ENCODE data around the gene LEMD1.
"Not testable (repeated sequence)": the region's sequence is repeated elsewhere in the genome, so short reads cannot be mapped to it uniquely, and the experiment has no call there.

The LEMD1 gene

DNA sequence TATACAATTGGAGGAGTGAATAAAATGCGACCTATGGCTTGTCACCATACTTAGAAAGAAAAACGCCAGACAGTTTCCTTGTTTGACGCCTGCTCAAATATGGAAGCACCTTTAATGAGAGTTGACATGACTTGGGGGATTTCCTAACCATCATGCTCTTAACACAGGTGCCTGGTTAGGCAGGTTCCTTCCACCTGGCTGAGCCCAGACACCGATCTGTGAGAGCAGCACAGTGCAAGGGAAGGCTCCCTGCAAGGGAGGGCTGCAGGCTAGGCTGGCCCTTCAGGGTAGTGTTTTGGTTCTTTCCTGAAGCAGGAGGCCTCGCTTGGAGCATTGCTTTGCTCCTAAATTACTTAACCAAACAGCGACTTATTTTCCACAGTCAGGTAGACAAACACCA lies 40.6 kb downstream of the LEMD1 start:
- no peak overlapping the region for H3K27ac Mint-ChIP-seq
- H3K4me1 Mint-ChIP-seq = no peaks in the 10 kb centered on the region
- peaks cover 2% of the 10 kb centered on the region for H3K27me3 Mint-ChIP-seq
- no peak overlapping the region for H3K4me3 Mint-ChIP-seq
- no peaks in the 10 kb centered on the region for H3K9me3 Mint-ChIP-seq
- no peaks in the 10 kb centered on the region for H3K36me3 Mint-ChIP-seq

DNA sequence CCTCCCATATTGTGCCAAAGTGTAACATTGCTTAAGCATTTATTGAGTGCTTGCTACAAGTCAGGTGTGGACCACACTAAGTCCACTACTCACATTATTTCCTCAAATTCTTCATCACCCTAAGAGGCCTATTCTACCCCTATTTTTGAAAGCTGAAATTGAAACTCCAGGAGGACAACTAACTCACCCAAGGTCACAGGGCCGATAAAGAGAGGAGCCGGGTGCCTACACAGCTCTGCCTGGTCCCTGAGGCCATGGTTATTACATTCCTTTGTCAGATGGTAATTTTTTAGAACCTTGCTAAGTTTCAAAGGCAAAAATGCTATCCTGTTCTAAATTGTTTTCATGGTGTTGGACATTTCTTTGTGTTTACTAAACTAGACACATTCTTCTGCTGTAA lies 41.0 kb downstream of the LEMD1 start:
- H3K36me3 Mint-ChIP-seq = no peaks in the 10 kb centered on the region
- H3K27ac Mint-ChIP-seq = no peak overlapping the region
- peaks cover 2% of the 10 kb centered on the region for H3K27me3 Mint-ChIP-seq
- no peak overlapping the region for H3K4me3 Mint-ChIP-seq
- H3K9me3 Mint-ChIP-seq = no peaks in the 10 kb centered on the region
- H3K4me1 Mint-ChIP-seq = peaks cover under 1% of the 10 kb centered on the region

DNA sequence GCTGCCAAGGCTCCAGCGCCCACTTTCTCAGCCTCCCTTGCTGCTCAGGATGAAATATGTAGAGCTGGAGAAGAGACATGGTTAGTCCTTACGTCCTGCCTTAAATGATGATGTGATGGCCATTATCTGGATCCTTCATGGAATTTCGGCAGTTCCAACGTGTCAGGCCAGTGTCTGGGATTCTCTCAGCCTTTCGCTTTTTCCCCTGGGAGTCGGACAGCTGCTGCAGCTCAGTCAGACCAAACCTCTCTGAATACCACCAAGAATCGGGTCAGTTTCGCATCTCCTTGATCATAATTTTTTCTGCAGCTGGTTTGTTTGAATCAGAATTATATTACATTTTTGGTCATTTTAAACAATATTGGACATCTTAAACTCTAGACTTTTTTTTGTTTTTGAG lies 42.8 kb downstream of the LEMD1 start:
- peaks cover 2% of the 10 kb centered on the region for H3K27me3 Mint-ChIP-seq
- no peaks in the 10 kb centered on the region for H3K36me3 Mint-ChIP-seq
- no peak overlapping the region for H3K27ac Mint-ChIP-seq
- no peak overlapping the region for H3K4me3 Mint-ChIP-seq
- H3K4me1 Mint-ChIP-seq = peaks cover 12% of the 10 kb centered on the region
- H3K9me3 Mint-ChIP-seq = no peaks in the 10 kb centered on the region

DNA sequence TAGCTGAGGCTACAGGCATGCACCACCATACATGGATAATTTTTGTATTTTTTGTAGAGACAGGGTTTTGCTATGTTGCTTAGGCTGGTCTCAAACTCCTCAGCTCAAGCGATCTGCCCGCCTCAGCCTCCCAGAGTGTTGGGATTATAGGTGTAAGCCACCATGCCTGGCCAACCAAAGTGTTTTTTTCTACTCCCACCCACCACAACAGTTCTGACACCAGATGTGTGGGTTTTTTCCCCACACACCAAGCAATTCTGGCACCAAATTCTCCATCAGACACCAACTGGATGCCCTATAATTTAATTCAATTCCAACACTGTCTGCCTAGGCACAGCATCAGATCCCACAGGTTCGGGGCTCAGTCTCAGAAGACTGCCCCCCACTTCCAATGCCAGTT lies 44.5 kb downstream of the LEMD1 start:
- Mint-ChIP-seq H3K27me3 (peaks cover 2% of the 10 kb centered on the region), H3K4me1 (peaks cover 20% of the 10 kb centered on the region), H3K27ac (no peak overlapping the region), H3K4me3 (no peak overlapping the region), H3K9me3 (no peaks in the 10 kb centered on the region), H3K36me3 (no peaks in the 10 kb centered on the region)

DNA sequence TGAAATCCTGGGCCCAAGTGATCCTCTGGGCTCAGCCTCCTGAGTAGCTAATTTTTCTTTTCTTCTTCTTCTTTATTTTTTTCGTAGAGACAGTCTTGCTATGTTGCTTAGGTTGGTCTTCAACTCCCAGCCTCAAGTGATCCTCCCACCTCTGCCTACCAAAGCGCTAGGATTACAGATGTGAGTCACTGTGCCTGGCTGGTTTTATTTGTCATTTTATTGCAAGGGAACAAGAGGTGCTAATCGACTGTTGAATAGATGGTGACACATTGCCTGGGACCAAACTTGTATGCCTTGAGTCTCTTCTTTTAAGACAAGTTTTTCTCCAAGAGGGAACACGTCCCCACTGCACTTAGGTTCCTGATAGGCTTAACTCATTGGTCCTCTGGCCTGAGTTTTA lies 45.1 kb downstream of the LEMD1 start:
- Mint-ChIP-seq H3K4me3 (no peak overlapping the region), H3K9me3 (no peaks in the 10 kb centered on the region), H3K27ac (no peak overlapping the region), H3K27me3 (peaks cover 2% of the 10 kb centered on the region), H3K36me3 (no peaks in the 10 kb centered on the region), H3K4me1 (peaks cover 20% of the 10 kb centered on the region)

DNA sequence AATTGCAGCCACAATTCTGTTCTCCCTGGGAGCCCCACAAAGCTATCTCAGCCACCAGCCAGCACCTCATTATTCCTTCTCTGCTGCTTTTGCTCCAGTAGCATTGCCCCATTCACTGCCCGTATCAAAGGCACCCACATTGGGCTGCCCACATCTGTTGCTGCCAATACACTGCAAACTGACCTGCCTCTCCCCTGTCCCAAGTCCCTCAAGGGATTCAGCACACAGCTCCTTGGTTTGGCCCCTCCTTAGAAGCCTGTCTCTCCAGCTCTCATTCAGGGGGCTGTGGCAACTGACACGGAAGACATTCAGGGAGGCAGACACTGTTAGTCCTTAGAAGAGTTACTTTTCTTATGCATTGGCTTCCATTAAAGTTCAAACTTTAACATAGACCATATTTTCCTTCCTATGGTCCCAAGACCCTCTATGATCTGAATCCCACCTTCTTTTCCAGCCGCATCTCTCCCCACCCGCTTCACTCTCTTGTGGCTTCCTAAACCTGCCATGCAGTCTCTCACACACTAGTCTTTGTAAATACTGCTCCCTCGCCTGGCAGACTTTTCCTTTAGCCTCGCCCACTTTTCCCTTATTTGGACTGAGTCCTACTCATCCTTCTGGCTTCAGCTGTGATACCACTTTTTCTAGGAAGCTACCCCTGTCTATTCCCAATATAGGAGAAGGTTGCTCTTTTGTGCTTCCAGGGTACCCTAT lies 45.9 kb downstream of the LEMD1 start:
- H3K27ac Mint-ChIP-seq = no peak overlapping the region
- H3K4me3 Mint-ChIP-seq = no peak overlapping the region
- peaks cover 2% of the 10 kb centered on the region for H3K27me3 Mint-ChIP-seq
- no peaks in the 10 kb centered on the region for H3K9me3 Mint-ChIP-seq
- H3K36me3 Mint-ChIP-seq = no peaks in the 10 kb centered on the region
- H3K4me1 Mint-ChIP-seq = peaks cover 20% of the 10 kb centered on the region

DNA sequence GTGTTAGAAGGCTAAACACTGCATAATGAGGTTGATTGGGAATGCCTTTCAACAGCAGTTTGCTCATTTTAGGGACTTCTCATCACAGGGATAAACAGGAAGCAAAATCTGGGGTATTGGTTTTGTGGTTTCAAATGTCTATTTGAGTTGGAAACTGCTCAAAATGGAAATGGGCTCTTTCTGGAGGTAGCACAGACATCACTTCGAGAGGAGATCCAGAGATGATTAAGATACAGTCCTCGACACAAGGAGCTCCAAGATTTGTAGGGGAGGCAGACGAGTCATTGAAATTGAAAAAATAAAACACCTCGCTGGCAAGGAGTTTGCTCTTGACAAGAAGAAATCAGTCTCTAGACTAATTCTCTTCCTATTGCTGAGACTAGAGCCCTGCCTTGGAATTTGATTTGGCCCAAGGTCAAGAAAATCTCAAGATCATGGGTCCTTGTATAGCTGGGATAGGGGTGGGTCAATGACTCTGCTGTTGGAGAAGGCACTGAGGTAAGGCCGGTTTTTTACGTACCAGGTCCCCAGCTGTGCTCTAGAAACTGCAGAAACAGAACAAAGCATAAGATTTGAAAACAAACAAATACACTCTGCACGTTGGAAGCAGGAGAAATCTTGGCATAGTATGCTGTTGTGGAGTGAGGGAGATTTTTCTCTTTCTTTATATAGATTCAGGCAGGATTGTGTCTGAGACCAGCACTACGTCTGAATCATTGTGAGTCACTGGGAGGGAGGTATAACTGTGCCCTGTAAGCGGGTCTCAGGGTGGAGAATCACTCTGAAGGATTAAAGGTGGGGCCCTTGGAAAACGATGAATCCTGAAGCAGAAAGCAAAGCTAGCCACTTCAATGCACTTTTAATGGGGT lies 47.4 kb downstream of the LEMD1 start:
- Mint-ChIP-seq H3K4me3 (no peak overlapping the region), H3K4me1 (peaks cover 20% of the 10 kb centered on the region), H3K36me3 (no peaks in the 10 kb centered on the region), H3K9me3 (no peaks in the 10 kb centered on the region), H3K27me3 (peaks cover 2% of the 10 kb centered on the region), H3K27ac (no peak overlapping the region)

DNA sequence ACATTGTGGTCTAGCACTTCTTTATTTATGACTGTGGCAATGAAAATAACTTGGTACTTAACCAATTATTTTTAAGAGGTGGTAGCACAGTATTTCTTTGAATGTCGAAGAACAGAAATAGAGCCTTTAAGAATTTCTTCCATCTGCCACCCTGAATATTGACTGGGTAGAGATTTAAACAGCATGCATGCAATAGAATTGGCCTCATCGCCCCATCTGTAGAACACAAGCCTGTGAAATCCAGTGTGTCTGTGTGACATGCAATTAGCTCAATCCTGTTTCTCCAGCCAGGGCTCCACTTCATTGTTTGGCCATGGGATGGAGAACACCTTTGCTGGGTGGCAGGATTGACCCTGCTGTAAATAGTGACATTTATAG lies 48.1 kb downstream of the LEMD1 start:
- H3K9me3 Mint-ChIP-seq = no peaks in the 10 kb centered on the region
- H3K27ac Mint-ChIP-seq = no peak overlapping the region
- no peaks in the 10 kb centered on the region for H3K27me3 Mint-ChIP-seq
- no peak overlapping the region for H3K4me3 Mint-ChIP-seq
- H3K36me3 Mint-ChIP-seq = no peaks in the 10 kb centered on the region
- peaks cover 20% of the 10 kb centered on the region for H3K4me1 Mint-ChIP-seq

DNA sequence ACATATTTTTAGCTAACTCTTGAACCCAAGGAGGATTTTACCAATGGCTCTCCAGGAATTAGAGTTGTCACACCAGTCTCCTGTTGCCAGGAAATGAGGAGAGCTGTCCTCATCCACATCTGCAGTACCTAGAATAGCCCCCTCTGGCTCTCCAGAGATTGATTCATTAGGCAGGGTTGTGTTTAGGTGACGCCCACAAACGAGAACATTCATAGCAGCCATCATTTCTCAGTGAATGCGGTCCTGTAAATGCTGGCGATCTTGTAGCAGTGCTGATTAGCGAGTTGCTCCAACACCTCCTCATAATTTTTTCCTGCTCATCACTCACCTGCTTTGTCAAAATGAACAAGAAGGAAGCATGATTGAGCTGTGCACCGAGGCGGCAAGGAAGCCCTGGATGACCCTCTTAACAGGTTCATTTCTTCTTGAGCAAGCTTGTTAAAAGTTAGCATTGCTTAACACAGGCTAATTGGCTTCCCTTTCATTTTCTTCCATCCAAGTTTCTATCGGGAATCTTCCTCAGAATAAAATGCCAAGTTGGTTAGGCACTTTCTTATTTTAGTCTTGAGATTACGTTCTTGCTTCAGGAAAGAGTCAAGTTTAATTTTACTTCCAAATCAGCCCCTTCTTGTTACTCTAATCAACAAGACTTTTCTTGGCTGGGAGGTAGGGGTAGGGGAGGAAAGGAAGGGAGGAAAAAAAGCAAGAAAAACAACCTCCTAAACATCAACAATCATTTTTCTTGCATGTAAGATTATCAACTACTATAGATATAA lies 48.6 kb downstream of the LEMD1 start:
- no peaks in the 10 kb centered on the region for H3K27me3 Mint-ChIP-seq
- H3K4me3 Mint-ChIP-seq = no peak overlapping the region
- no peak overlapping the region for H3K27ac Mint-ChIP-seq

DNA sequence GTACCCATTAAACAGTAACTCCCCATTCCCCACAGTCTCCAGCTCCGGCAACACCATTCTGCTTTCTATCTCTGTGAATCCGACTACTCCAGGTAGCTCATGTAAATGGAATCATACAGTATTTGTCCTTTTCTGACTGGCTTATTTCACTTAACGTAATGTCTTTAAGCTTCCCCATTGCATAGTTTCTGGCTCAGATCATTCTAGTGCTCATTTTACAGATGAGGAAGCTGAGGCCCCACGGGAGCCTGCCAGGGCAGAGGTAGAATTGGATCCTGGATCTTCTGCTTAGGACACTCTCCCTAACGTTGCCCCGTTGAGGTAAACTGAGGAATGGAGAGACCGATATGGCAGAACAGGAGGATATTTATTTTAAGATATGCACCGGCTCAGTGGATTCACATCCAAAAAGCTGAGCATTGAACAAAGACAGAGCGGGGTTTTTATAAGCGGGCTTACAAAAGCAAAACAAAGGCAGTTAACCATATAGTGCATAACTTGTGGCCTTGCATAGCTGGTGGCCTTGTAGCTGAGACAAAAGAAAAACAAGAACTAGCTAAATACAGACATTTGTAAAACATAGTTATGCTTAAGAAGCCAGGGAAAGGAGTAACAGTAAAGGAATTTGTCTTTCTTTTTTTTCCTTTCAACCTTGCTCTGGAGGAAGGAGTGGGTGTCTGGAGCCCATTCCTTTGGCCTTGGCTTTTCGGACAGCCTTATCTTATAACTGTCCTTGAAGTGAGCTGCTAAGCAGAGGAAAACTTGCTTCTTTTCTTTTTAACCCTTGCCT lies 49.8 kb downstream of the LEMD1 start:
- Mint-ChIP-seq H3K4me3 (no peak overlapping the region), H3K9me3 (no peaks in the 10 kb centered on the region), H3K4me1 (peaks cover 20% of the 10 kb centered on the region), H3K27me3 (no peaks in the 10 kb centered on the region), H3K36me3 (no peaks in the 10 kb centered on the region), H3K27ac (no peak overlapping the region)

More for the DNA sequence above, 48.6 kb downstream of the LEMD1 start:
- H3K9me3 Mint-ChIP-seq = no peaks in the 10 kb centered on the region
- H3K4me1 Mint-ChIP-seq = peaks cover 20% of the 10 kb centered on the region
- no peaks in the 10 kb centered on the region for H3K36me3 Mint-ChIP-seq

DNA sequence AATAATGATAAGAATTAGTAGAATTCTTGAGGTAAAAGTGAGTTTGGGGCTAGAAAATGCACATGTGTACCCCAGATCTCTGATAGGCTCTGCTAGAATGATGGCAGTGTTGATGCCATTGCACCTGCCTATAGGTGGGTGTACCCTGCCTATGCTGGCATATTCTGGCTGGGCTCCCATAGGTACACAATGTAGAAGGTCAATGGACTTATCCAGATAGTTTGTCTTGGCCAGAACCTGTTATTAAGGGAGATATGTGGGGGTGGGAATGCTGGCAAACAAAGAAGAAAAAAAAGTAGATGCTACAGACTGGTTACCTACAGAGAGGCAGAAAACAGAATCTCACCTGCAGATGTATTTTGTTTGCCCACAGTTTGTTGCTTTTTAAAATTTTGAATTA lies 51.1 kb downstream of the LEMD1 start:
- H3K4me3 Mint-ChIP-seq = no peak overlapping the region
- no peak overlapping the region for H3K27ac Mint-ChIP-seq
- no peaks in the 10 kb centered on the region for H3K9me3 Mint-ChIP-seq
- H3K36me3 Mint-ChIP-seq = no peaks in the 10 kb centered on the region
- H3K27me3 Mint-ChIP-seq = peaks cover 1% of the 10 kb centered on the region
- peaks cover 18% of the 10 kb centered on the region for H3K4me1 Mint-ChIP-seq

DNA sequence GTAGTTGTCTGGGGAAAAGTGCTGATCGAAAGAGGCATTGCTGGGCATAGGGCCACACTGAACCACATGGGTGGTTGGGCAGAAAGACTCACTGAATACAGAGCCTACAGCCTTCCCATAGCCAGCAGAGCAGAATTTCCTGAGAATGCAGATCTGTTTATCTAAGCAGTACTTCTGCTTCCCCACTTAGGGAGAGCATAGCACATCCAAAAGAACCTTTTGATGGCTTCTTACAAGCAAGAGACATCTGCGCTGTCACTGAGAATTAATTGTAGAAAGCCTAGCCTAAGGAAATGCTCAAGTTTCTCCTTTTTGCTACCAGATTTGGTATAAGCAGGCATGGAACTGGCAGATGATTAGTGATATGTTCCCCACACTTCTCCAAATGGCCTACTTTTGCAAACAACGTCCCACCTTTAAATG lies 52.1 kb downstream of the LEMD1 start:
- H3K27ac Mint-ChIP-seq = no peak overlapping the region
- peaks cover 1% of the 10 kb centered on the region for H3K27me3 Mint-ChIP-seq
- no peaks in the 10 kb centered on the region for H3K36me3 Mint-ChIP-seq
- peaks cover 14% of the 10 kb centered on the region for H3K4me1 Mint-ChIP-seq
- no peaks in the 10 kb centered on the region for H3K9me3 Mint-ChIP-seq
- no peak overlapping the region for H3K4me3 Mint-ChIP-seq

DNA sequence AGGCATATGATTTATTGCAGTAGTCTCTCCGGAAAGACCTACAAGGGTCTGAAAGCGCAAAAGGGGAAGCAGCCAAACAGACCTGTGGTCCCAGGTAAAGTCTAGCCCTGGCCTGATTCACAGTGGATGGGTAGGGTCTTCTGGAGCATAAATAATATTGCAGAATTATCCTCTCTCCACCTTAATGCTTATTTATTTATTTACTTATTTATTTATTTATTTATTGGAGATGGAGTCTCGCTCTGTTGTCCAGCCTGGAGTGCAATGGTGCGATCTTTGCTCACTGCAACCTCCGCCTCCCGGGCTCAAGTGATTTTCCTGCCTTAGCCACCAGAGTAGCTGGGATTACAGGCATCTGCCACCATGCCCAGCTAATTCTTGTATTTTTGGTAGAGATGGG lies 53.4 kb downstream of the LEMD1 start:
- Mint-ChIP-seq H3K4me3 (no peak overlapping the region), H3K9me3 (no peaks in the 10 kb centered on the region), H3K27ac (no peak overlapping the region), H3K27me3 (peaks cover 1% of the 10 kb centered on the region), H3K36me3 (no peaks in the 10 kb centered on the region), H3K4me1 (peaks cover 2% of the 10 kb centered on the region)

DNA sequence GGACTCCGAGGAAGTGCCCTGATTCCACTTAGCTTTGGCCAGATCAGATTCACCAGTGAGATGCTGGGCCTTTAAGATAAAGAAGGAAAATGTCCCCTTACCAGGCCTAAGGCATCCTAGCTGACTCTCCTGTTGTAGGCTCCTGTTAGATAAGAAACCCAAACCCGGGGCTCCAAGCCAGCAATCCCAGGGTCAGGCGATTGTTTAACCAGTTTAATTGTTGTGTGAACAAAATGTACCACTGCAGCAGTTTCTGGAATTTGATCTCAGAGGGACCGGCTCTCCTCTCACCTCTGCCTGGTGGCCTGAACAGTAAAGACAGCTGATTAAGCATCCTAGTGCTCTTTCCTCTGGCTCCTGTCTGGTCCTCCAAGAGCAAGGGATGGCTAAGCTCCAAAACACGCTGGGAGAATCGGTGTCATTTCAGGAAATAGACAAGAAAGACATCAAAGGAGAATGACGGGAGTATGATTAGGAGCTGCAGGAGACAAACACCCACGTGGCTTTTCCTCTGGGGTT lies 55.9 kb downstream of the LEMD1 start:
- H3K27me3 Mint-ChIP-seq = peaks cover 1% of the 10 kb centered on the region

DNA sequence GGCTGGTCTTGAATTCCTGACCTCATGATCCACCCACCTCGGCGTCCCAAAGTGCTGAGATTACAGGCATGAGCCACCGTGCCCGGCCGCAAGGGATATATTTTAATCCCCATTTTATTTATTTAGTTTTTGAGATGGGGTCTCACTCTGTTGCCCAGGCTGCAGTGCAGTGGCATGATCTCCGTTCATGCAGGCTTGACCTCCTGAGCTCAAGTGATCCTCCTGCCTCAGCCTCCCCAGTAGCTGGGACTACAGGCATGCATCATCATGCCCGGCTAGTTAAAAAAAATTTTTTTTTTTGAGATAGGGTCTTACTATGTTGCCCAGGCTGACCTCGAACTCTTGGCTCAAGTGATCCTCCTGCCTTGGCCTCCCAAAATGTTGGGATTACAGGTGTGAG lies 56.8 kb downstream of the LEMD1 start:
- not testable (repeated sequence) for H3K36me3 Mint-ChIP-seq, H3K9me3 Mint-ChIP-seq, H3K27ac Mint-ChIP-seq, H3K4me1 Mint-ChIP-seq, H3K27me3 Mint-ChIP-seq, H3K4me3 Mint-ChIP-seq

More for the DNA sequence above, 55.9 kb downstream of the LEMD1 start:
- H3K4me3 Mint-ChIP-seq = no peak overlapping the region
- no peak overlapping the region for H3K27ac Mint-ChIP-seq
- H3K4me1 Mint-ChIP-seq = no peaks in the 10 kb centered on the region
- no peaks in the 10 kb centered on the region for H3K9me3 Mint-ChIP-seq
- no peaks in the 10 kb centered on the region for H3K36me3 Mint-ChIP-seq

All from activated naive CD4-positive, alpha-beta T cell treated with anti-CD3 and anti-CD28 coated beads, Interleukin-2, amount 50 U/mL, for 24 hours (primary cell).